Activated T-cell treated with anti-CD3 and anti-CD28 coated beads, Interleukin-2, amount 50 U/mL, for 1 hour (primary cell): ENCODE data around the gene KEL.

Source experiments
- DNase-seq: peaks from one replicate; pipeline ENCODE4 v3.0.0-alpha.2; 2020

Gene KEL

GRCh38 chr7:142927085-142927745 lies 34.9 kb downstream of the KEL start:
- DNase-seq, result no peak

- no peak for DNase-seq
Observed at GRCh38 chr7:142925413-142925812, 36.8 kb downstream of the KEL start.

DNA sequence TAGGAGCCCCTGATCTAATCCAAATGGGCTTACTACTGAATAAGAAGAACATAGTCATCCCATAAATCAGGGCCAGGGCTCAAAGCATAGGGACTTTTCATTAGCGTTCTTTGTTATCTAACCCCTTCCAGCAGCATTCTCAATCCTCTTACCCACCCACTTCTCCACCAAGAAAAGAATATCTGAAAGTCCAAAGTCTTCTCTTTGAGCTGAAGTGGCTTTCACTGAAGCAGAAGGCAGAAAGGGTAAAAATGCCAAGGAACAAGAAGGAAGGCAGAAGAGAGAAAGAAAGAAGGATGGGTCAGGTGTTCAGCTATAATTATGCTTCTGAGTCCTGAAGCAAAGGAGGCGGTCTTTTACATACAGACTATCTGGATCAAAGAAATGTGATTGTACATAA lies 38.8 kb downstream of the KEL start:
- no peak for DNase-seq

DNA sequence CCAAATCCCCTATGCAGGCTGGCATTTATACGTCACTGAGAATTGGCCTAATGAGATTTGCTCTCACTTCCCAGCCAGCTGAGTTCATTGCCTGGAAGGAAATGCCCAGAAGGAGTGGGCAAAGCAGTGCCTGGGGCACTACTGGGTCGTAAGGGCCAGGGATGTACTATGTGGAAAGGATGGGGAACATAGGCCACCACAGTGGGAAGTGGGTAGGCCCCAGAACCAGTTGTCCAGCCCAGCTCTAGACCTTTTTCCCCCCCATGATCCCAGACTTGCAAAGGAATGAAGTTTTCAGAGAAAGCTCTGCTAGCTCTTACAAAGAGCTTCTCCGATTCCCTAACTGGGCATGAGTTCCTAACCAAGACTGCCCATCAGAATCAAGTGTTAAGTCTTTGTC lies 42.5 kb downstream of the KEL start:
- DNase-seq, result no peak

DNA sequence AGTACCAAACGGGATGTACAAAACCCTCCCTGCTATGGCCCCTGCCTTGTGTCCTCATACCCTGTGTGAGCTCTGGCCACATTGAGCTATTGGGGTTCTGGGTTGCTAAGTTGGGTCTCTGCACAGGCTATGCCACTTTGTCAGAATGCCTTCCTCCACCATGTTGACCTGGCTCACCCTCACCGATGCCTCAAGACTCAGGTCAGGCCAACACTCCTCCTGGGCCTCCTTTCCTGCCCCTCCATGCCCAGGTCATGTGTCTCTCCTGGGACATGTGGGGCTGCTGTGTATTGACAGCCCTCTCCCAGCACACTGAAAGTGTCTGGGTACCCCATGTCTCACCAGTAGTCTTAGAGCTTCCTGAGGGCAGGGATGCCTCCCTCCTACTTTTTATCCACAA lies 43.3 kb downstream of the KEL start:
- no peak for DNase-seq

- no peak for DNase-seq
Observed at GRCh38 chr7:142917447-142917846, 44.7 kb downstream of the KEL start.

- no peak for DNase-seq
Observed at GRCh38 chr7:142916508-142916907, 45.7 kb downstream of the KEL start.

DNA sequence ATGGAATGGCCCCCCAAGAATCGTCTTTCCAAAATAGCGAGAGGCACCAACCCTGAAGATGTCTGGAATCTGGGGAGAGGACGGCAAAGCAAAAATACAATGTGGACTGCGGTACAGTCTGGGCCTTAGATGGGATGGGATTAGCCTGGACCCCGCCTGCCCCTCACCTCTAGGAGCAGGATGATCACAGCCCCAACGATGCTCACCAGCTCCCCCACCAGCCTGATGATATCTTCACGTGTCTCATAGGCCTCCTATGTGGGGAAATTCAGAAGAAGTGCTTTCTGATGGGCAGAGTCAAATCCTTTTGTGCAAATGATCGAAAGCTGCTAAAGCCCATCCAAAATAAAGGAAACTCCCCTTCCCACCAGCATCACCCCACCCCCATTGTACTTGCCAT lies 46.8 kb downstream of the KEL start:
- DNase-seq, result no peak

DNA sequence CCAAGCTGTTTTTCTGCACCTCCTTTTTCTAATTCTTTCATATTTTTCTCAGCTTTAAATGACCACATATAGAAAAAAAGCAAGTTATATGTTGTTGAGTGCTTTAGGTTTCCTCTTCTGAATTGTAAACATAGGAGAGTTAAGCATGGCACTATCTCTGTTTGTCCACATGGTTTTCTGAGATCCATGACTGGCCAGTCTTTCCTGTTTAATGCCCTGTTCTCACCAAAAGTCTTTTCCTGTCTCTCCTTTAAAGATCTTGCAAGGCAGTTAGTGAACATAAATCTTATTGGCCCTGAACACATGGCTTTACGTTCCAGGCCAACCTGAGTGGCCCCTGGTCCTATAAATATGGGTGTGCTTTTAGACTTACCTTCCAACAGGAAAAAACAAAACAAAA lies 48.0 kb downstream of the KEL start:
- DNase-seq, result no peak

- DNase-seq, result no peak
Observed at GRCh38 chr7:142913566-142913965, 48.6 kb downstream of the KEL start.

- no peak for DNase-seq
Observed at GRCh38 chr7:142913051-142913450, 49.1 kb downstream of the KEL start.

DNA sequence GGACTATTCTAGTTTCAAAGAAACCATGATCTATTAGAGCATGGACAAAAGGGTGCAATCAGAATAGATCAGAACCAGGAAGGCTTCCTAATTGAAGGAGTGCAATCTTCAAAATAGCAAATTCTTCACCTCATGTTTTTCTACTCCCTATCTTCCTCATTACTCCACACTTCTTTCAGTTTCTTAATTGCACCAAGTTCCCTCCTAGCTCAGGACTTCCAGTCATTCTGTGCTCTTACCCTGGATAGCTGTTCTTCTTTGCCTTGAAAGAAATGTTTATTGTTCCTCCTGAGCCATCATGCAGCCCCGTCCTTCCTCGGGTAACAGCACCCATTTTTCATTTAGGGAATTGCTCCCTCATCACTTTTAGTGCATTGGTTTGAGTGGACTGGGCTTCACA lies 51.7 kb downstream of the KEL start:
- no peak for DNase-seq

DNA sequence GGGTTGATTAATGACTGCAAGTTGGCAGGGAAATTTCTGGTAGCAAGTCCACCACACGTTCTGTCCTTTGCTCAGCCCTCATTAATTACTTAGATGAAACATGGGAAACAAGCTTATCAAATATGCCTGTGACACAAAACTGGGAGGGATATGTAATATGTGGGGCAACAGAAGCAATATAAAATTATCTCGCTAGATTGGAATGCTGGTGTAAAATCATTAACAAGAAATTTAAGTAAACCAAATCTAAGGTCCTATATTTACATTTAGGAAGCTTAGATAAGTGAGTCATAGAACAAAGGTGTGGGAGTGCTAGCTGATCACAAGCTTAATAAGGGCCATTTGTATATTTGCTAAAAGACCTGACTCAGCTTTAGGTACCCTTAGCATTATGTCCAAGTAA lies 52.1 kb downstream of the KEL start:
- DNase-seq, result no peak

DNA sequence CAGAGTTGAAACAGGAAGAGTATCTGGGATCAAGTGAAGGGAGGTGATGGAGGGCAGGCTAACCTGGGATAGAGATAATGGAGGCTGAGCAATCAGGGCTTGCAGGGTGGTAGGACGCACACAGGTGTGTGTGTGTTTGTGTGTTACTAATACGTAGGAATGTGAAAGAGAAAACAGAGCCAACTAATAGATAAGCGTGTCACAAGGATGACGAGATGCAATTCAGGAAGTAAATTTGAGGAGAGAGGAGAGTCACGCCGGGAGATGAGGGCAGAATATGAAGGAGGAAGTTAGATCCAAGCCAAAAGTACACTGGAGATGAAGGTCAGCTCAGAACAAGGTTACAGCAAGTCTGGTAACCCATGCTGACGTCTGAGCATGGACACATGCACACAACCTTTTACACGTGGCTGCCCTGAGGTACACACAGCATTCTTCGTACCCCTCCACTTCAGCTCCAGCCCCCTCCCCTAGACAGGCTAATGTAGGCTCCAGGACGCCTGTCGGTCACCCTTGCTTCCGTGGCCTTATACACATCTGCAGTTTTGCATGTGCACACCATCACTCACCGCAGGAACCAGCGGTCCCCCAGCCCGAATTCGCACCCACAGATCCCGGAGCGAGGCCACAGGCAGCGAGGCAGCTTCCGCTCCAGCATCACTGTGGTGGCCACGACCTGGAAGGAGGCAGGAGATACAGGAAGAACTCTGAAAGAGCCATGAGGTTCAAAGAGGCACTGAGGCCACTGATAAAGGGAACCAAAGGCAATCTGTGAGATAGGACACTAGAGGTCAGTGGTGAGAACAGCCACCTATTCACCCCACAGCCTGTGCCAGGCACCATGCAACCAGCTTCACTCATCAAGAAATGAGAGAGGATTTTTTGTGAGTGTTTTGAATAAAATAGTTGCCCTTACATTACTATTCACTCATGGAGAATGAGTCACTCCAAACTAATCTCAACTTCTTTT lies 53.0 kb downstream of the KEL start:
- no peak for DNase-seq

DNA sequence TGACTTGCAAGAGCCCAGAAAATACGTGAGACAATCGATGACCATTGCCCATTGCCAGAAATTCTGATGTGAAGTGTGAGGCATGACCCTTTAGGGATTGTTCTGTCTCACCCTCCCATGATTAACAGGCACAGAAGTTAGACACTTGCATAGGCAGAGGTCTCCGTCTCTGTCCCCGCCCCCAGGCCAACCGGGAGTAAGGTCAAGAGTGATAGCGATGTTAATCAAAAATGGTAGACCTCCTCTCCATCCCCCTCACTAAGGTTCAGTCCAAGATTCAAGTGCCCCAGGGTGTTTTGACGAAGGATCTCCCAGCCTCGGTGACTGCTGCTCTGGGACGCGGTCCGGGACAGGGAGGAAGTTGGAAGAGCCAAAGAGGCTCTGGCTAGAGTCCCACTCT lies 53.9 kb downstream of the KEL start:
- no peak for DNase-seq

GRCh38 chr7:142906643-142907042 lies 55.5 kb downstream of the KEL start:
- no peak for DNase-seq

DNA sequence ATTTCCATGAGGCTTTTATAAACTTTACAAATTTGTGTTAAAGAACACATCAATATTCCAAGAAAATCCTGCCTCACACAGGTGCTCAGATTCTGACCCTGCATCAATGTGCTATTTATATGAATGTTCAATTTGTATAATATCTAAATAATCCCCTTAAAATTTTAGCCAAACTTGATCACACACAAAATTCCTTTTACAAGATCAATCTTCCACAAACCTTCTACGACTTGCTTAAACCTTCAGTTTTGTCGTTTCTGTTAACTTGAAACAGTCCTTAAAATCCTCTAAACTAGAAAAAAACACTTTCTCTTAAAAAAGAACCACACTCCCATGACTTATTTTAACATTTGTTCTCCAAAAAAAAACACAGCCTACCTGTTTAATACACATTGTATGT lies 56.4 kb downstream of the KEL start:
- no peak for DNase-seq

DNA sequence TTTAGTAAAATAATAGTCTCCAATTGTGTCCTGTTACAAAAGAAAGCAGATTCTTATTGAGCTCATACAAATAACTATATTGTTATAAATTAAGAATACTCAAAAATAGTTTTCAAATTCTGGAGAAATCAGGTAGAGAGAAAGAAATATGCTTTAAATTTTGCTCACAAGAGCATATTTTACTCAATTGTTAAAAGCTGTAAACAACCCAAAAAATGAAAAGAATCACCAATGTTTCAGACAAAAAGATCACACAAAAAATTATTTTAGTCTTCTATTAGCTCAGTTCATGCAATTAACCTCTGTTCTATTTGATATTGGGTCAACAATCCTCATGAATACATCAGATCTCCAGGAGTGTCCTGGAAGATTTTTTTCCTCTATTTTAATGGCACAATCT lies 58.0 kb downstream of the KEL start:
- DNase-seq, result no peak

GRCh38 chr7:142901426-142902259 lies 60.5 kb downstream of the KEL start:
- no peak for DNase-seq

DNA sequence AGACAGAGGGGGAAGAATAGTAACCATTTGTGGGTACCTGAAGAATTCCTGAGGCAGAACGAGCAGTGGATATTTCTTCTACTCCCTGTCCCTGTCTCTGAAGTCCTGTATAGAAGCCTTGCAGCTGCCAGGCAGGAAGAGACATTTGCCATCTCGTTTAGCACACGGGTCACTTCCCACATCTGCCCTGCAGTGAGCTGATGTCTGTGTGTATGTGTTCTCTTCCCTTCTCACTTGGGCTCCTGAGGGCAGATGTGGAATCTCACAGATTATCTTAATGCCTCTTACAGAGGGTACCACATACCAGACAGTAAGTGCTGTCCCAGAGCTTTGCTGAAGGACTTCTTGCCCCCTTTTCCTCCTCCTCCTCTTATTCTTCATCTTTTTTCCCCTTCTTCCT lies 62.5 kb downstream of the KEL start:
- no peak for DNase-seq

- DNase-seq, result no peak
Observed at GRCh38 chr7:142898377-142899170, 63.6 kb downstream of the KEL start.

- no peak for DNase-seq
Observed at GRCh38 chr7:142897691-142898090, 64.5 kb downstream of the KEL start.
